ENCODE data around the gene VRK1.

DNA sequence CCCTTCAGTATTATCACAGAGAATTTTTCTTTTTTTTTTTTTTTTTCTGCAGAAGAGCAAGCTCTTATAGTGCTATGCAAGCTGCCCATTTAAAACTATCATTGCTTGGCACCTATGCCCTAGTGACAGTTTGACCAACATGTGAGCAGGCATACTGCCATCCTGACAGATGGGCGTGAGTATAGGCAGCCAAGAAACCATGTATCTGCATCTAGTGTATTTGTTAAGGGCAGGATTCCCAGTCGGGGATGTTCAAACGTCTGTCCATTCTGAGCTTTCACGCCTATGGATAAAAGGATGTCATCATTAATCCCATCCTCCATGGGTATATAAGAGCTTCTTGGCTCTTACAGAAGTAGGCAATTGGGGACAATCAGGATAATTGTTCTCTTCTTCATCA is 8.8 kb downstream of the VRK1 start:
- no peak for TF ChIP-seq EZH2phosphoT487 (IDR thresholded peaks at IDR 0.05; ENCODE audit: borderline replicate concordance, low read depth, low read length)
- TF ChIP-seq, protein P1, sequence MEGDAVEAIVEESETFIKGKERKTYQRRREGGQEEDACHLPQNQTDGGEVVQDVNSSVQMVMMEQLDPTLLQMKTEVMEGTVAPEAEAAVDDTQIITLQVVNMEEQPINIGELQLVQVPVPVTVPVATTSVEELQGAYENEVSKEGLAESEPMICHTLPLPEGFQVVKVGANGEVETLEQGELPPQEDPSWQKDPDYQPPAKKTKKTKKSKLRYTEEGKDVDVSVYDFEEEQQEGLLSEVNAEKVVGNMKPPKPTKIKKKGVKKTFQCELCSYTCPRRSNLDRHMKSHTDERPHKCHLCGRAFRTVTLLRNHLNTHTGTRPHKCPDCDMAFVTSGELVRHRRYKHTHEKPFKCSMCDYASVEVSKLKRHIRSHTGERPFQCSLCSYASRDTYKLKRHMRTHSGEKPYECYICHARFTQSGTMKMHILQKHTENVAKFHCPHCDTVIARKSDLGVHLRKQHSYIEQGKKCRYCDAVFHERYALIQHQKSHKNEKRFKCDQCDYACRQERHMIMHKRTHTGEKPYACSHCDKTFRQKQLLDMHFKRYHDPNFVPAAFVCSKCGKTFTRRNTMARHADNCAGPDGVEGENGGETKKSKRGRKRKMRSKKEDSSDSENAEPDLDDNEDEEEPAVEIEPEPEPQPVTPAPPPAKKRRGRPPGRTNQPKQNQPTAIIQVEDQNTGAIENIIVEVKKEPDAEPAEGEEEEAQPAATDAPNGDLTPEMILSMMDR (conservative IDR thresholded peaks at IDR 0.05; ENCODE audit: low read length): no peak
